Ammon's horn (tissue), 1 donor: ENCODE measurements around the gene SPINK1.
"Not testable (repeated sequence)": the region's sequence is repeated elsewhere in the genome, so short reads cannot be mapped to it uniquely, and the experiment has no call there.

Source experiments
- DNase-seq: peaks from one replicate; pipeline ENCODE4 v3.0.0-alpha.2; 2016; ENCODE audit warnings: low spot score

Gene SPINK1

GRCh38 chr5:147809830-147810666, 21.4 kb downstream of the SPINK1 start:
- DNase-seq: no peak

GRCh38 chr5:147805030-147805454, 26.4 kb downstream of the SPINK1 start:
- DNase-seq: no peak

GRCh38 chr5:147804334-147804733, 27.1 kb downstream of the SPINK1 start:
- DNase-seq: no peak

- DNase-seq: no peak
These were observed 27.5 kb downstream of the SPINK1 start for GRCh38 chr5:147803926-147804325.

GRCh38 chr5:147803161-147803560, 28.3 kb downstream of the SPINK1 start:
- DNase-seq: not testable (repeated sequence)

GRCh38 chr5:147801461-147801860, 30.0 kb downstream of the SPINK1 start:
- no peak for DNase-seq

GRCh38 chr5:147800491-147800890, 31.0 kb downstream of the SPINK1 start:
- no peak for DNase-seq

- DNase-seq: no peak
These were observed 34.7 kb downstream of the SPINK1 start for GRCh38 chr5:147796556-147797308.

GRCh38 chr5:147791181-147791580, 40.3 kb downstream of the SPINK1 start:
- DNase-seq: no peak

- DNase-seq: no peak
These were observed 41.7 kb downstream of the SPINK1 start for GRCh38 chr5:147789820-147790219.

GRCh38 chr5:147788023-147788422, 43.4 kb downstream of the SPINK1 start:
- DNase-seq: no peak

- no peak for DNase-seq
These were observed 45.3 kb downstream of the SPINK1 start for GRCh38 chr5:147786142-147786541.

GRCh38 chr5:147784146-147784987, 47.1 kb downstream of the SPINK1 start:
- DNase-seq: no peak

GRCh38 chr5:147782110-147783028, 49.1 kb downstream of the SPINK1 start, which contains the start of gene JAKMIP2:
Gene JAKMIP2 (minus strand): TSS chr5:147782728. CDS start chr5:147671806, 110,922 bp downstream.
- DNase-seq: peak; percentile 99

GRCh38 chr5:147780924-147781573, 50.4 kb downstream of the SPINK1 start:
- DNase-seq: no peak

- DNase-seq: no peak
These were observed 51.8 kb downstream of the SPINK1 start for GRCh38 chr5:147779694-147780093.

GRCh38 chr5:147776989-147777388, 54.5 kb downstream of the SPINK1 start:
- DNase-seq: no peak
